K562 (cell line): ENCODE data around the gene PRDX2.

ENCODE experiments used
- CAMTA2 ChIP-seq: fragments of 250-450 bp; sonication (Bioruptor Pico); conservative IDR thresholded peaks from 2 replicates; pipeline ENCODE4 v1.5.1; 2022
- KDM5B ChIP-seq: fragments of 200-600 bp; sonication (generic); IDR thresholded peaks from 2 replicates; pipeline ENCODE4 v1.6.1; 2012; ENCODE audit warnings: low read depth, mild to moderate bottlenecking, moderate library complexity, low read length, control low read depth, inconsistent platforms; ENCODE audit not compliant: insufficient replicate concordance
- POLR2A ChIP-seq: fragments of 450-650 bp; conservative IDR thresholded peaks from 2 replicates; pipeline ENCODE4 v1.6.1; 2016
- RFX5 ChIP-seq: IDR thresholded peaks from 2 replicates; pipeline ENCODE4 v1.6.1; 2011; ENCODE audit warnings: low read depth, mild to moderate bottlenecking, improper control_type of control experiment, low read length
- TF ChIP-seq, protein P1 (sequence below), 3 experiments: IDR thresholded peaks in 2 of 3; conservative IDR thresholded peaks in 1 of 3; 2 replicates each; pipeline ENCODE4 v1.5.1; 2011 to 2012; ENCODE audit warnings: low read length in 3 of 3, mild to moderate bottlenecking in 3 of 3, control low read depth in 2 of 3, improper control_type of control experiment in 1 of 3, inconsistent platforms in 1 of 3, low read depth in 1 of 3, mixed read lengths in 1 of 3, moderate library complexity in 1 of 3; ENCODE audit not compliant: insufficient read depth in 2 of 3

DNA sequence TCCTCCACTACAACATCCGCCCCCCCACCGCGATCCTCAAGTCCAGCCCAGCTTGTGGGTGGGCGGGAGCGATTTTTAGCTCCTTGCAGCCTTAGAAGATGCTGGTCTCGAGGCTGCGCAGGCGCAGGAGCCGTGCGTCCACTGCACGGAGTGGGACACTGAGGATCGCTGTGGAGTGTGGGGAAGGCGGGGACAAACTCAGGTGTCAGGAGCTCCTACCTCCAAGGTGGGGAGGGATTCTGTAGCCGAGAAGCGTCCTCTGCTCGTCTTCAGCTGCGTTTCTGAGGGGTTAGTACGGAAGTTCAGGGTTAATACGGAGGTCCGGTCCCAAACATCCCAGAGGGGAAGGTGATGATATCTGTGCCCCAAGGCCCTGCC is 33.0 kb upstream of the PRDX2 start, which contains the start of gene RTBDN:
- TF ChIP-seq, protein P1, sequence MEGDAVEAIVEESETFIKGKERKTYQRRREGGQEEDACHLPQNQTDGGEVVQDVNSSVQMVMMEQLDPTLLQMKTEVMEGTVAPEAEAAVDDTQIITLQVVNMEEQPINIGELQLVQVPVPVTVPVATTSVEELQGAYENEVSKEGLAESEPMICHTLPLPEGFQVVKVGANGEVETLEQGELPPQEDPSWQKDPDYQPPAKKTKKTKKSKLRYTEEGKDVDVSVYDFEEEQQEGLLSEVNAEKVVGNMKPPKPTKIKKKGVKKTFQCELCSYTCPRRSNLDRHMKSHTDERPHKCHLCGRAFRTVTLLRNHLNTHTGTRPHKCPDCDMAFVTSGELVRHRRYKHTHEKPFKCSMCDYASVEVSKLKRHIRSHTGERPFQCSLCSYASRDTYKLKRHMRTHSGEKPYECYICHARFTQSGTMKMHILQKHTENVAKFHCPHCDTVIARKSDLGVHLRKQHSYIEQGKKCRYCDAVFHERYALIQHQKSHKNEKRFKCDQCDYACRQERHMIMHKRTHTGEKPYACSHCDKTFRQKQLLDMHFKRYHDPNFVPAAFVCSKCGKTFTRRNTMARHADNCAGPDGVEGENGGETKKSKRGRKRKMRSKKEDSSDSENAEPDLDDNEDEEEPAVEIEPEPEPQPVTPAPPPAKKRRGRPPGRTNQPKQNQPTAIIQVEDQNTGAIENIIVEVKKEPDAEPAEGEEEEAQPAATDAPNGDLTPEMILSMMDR (IDR thresholded peaks at IDR 0.05 in 2 of 3, conservative IDR thresholded peaks at IDR 0.05 in 1 of 3; ENCODE audit: insufficient read depth in 2 of 3, low read depth in 1 of 3, low read length in 3 of 3) = no peak
- TF ChIP-seq RFX5 (no peak), KDM5B (no peak), CAMTA2 (CRISPR knock-in tag) (no peak), POLR2A (no peak)
